Omental fat pad (tissue), 4 donors: ENCODE results near the gene SLC38A4. TPM values are rescaled to one million over a fixed set of nuclear protein-coding genes. Genes with fewer than 3 reads are reported as not detected.
"Not testable (repeated sequence)": the region's sequence is repeated elsewhere in the genome, so short reads cannot be mapped to it uniquely, and the experiment has no call there.

Experiments
- ATAC-seq: fragments of 150-250 bp; one replicate; pipeline ENCODE4 v1.9.1; 2016; ENCODE audit warnings: mild to moderate bottlenecking, moderate library complexity; ENCODE audit not compliant: low FRiP score
- DNase-seq: peaks from one replicate; pipeline ENCODE4 v3.0.0-alpha.2; 2019; ENCODE audit warnings: low spot score
- total RNA-seq, 4 donors: library from RNA; depleted of rRNA; stranded (reverse); fragments of >200 nt; gene quantifications; one replicate each; pipeline ENCODE4 v1.1.0, GENCODE V29; 2016
- TF ChIP-seq, protein P1 (sequence below), 3 donors: fragments of 450-650 bp; IDR thresholded peaks; one replicate each; pipeline ENCODE4 v1.5.1; 2016 to 2017; ENCODE audit warnings: antibody characterized with exemption in 3 of 3, mild to moderate bottlenecking in 3 of 3, moderate library complexity in 2 of 3

SLC38A4 gene
- total RNA-seq, 4 donors from 2014 or later = 0.31 to 0.46 TPM; not detected in 2

- ATAC-seq (no peak), DNase-seq (no peak)
- TF ChIP-seq, protein P1, sequence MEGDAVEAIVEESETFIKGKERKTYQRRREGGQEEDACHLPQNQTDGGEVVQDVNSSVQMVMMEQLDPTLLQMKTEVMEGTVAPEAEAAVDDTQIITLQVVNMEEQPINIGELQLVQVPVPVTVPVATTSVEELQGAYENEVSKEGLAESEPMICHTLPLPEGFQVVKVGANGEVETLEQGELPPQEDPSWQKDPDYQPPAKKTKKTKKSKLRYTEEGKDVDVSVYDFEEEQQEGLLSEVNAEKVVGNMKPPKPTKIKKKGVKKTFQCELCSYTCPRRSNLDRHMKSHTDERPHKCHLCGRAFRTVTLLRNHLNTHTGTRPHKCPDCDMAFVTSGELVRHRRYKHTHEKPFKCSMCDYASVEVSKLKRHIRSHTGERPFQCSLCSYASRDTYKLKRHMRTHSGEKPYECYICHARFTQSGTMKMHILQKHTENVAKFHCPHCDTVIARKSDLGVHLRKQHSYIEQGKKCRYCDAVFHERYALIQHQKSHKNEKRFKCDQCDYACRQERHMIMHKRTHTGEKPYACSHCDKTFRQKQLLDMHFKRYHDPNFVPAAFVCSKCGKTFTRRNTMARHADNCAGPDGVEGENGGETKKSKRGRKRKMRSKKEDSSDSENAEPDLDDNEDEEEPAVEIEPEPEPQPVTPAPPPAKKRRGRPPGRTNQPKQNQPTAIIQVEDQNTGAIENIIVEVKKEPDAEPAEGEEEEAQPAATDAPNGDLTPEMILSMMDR (IDR thresholded peaks at IDR 0.05) = no peak
Measured at GRCh38 chr12:46855760-46856159, 30.0 kb upstream of the SLC38A4 start.

GRCh38 chr12:46854188-46854587, 28.4 kb upstream of the SLC38A4 start:
- not testable (repeated sequence) for DNase-seq, ATAC-seq

GRCh38 chr12:46848792-46849191, 23.0 kb upstream of the SLC38A4 start:
- ATAC-seq, DNase-seq: not testable (repeated sequence)

GRCh38 chr12:46847001-46847400, 21.2 kb upstream of the SLC38A4 start:
- no peak for DNase-seq
- ATAC-seq = no peak
- TF ChIP-seq, protein P1 (IDR thresholded peaks at IDR 0.05) = no peak

- no peak for DNase-seq
- no peak for ATAC-seq
- TF ChIP-seq, protein P1 (IDR thresholded peaks at IDR 0.05) = no peak
Measured at GRCh38 chr12:46843811-46844210, 18.0 kb upstream of the SLC38A4 start.

DNA sequence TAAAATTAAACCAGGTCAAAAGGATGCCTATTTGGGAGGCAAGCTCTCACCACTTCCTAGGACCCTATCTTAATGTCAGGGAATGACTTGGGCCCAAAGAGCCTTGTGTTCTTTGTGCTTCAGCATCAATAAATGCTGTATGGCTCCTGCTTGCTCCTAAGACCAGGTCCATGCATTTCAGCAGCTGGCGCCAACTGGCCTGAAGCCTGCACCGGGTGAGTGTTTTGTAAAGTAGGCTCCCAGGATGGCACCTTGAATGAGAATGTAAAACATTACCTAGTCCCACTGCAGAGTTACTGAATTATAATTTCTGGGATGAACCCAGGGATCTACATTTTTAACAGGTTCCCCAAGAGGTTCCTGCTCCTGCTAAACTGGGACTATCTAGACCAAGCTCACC, 16.1 kb upstream of the SLC38A4 start:
- DNase-seq (no peak), ATAC-seq (no peak)
- TF ChIP-seq, protein P1 (IDR thresholded peaks at IDR 0.05) = no peak

DNA sequence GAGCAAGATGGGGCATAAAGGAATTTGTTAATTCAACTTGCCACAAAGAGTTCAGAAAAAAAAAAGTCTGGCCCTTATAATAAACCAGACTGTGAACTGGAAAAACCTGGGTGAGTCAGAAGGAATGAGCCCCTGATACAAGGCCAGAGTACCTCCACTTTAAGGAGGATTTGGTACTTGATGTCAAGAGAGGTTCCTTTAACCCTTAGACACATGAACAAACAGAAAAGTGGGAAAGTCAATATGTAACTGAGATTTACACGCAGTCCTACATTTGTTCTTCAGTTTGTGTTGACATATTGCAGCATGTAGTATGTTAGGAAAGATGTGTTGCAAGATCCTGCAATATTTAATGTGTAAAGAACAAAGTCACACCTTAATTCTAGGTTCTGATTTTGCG, 14.2 kb upstream of the SLC38A4 start:
- TF ChIP-seq, protein P1 (IDR thresholded peaks at IDR 0.05) = no peak
- ATAC-seq (no peak), DNase-seq (no peak)

DNA sequence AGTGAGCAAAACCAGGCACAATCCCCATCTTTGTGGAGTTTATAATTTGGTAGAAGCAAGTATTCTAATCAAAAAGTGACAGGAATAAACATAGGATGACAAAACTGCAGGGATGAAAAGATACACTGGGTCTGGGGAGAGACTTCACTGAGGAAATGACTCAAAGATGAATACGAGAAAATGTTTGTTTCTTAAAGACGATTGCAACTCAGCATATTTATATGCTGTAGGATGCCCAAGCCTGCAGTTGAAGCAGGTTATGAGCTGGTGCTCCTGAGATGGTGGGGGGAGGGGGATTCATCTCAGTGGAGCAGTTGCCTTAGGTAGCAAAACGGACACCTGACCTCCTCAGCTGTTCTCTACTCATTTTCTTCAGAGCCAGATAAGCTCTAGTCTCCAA, 13.4 kb upstream of the SLC38A4 start:
- no peak for ATAC-seq
- TF ChIP-seq, protein P1 (IDR thresholded peaks at IDR 0.05) = no peak
- DNase-seq = no peak
